ENCODE measurements around the gene ST8SIA4. TPM values are rescaled to one million over a fixed set of nuclear protein-coding genes. Genes with fewer than 3 reads are reported as not detected.

The ST8SIA4 gene
- polyA plus RNA-seq, 1 experiment: not detected

- Histone ChIP-seq H3K36me3 (ENCODE audit: control insufficient read depth, insufficient read depth, low read length) (no peaks in the 10 kb centered on the region), H3K27me3 (ENCODE audit: control insufficient read depth, insufficient read depth, low read length) (no peaks in the 10 kb centered on the region), H3K4me3 (ENCODE audit: low read depth, low read length) (no peak overlapping the region)
- DNase-seq (ENCODE audit: low read depth): no peak
- TF ChIP-seq, protein P1, sequence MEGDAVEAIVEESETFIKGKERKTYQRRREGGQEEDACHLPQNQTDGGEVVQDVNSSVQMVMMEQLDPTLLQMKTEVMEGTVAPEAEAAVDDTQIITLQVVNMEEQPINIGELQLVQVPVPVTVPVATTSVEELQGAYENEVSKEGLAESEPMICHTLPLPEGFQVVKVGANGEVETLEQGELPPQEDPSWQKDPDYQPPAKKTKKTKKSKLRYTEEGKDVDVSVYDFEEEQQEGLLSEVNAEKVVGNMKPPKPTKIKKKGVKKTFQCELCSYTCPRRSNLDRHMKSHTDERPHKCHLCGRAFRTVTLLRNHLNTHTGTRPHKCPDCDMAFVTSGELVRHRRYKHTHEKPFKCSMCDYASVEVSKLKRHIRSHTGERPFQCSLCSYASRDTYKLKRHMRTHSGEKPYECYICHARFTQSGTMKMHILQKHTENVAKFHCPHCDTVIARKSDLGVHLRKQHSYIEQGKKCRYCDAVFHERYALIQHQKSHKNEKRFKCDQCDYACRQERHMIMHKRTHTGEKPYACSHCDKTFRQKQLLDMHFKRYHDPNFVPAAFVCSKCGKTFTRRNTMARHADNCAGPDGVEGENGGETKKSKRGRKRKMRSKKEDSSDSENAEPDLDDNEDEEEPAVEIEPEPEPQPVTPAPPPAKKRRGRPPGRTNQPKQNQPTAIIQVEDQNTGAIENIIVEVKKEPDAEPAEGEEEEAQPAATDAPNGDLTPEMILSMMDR (IDR thresholded peaks at IDR 0.05; ENCODE audit: insufficient read depth, low read depth, low read length): no peak
- CTCF ChIA-PET: no interaction called here
- POLR2A ChIA-PET: no interaction called here
These were observed 131.9 kb downstream of the ST8SIA4 start for GRCh38 chr5:100771181-100771580.

GRCh38 chr5:100768221-100768620 is 134.9 kb downstream of the ST8SIA4 start:
- no peak for DNase-seq (ENCODE audit: low read depth)
- POLR2A ChIA-PET: no interaction called here
- CTCF ChIA-PET: no interaction called here
- Histone ChIP-seq H3K36me3 (ENCODE audit: control insufficient read depth, insufficient read depth, low read length) (no peaks in the 10 kb centered on the region), H3K27me3 (ENCODE audit: control insufficient read depth, insufficient read depth, low read length) (no peaks in the 10 kb centered on the region), H3K4me3 (ENCODE audit: low read depth, low read length) (no peak overlapping the region)
- TF ChIP-seq, protein P1 (IDR thresholded peaks at IDR 0.05; ENCODE audit: insufficient read depth, low read depth, low read length): no peak

DNA sequence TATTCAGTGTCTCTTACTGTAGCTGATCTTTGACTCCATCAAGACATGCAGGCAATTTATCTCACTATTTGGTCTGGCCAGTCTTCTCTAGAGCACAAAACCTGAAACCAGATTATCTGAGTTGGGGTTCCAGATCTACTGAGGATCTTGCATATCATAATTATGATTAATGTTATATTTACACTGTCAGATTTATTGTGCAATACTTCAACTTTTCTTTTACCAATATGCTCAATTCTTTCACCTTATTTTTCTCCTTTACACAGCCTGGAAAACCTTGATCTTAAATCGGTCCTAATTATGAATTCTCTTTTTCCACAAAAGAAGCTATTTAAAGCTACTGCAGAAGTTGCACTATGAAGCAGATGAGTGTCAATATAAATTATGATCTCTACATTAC is 140.1 kb downstream of the ST8SIA4 start:
- Histone ChIP-seq H3K4me3 (ENCODE audit: low read depth, low read length) (no peak overlapping the region), H3K27me3 (ENCODE audit: control insufficient read depth, insufficient read depth, low read length) (no peaks in the 10 kb centered on the region), H3K36me3 (ENCODE audit: control insufficient read depth, insufficient read depth, low read length) (no peaks in the 10 kb centered on the region)
- ChIA-PET CTCF (interaction anchor here (0.5 to 1.1 kb wide), 2 partner anchors 20 to 25 kb away, joined by 3 read pairs; no protein-coding TSS in a partner anchor), POLR2A (no interaction called here)
- TF ChIP-seq, protein P1 (IDR thresholded peaks at IDR 0.05; ENCODE audit: insufficient read depth, low read depth, low read length): no peak
- no peak for DNase-seq (ENCODE audit: low read depth)

GRCh38 chr5:100762108-100762507 is 141.0 kb downstream of the ST8SIA4 start:
- Histone ChIP-seq H3K36me3 (ENCODE audit: control insufficient read depth, insufficient read depth, low read length) (no peaks in the 10 kb centered on the region), H3K4me3 (ENCODE audit: low read depth, low read length) (no peak overlapping the region), H3K27me3 (ENCODE audit: control insufficient read depth, insufficient read depth, low read length) (no peaks in the 10 kb centered on the region)
- TF ChIP-seq, protein P1 (IDR thresholded peaks at IDR 0.05; ENCODE audit: insufficient read depth, low read depth, low read length): no peak
- ChIA-PET CTCF (no interaction called here), POLR2A (no interaction called here)
- no peak for DNase-seq (ENCODE audit: low read depth)

DNA sequence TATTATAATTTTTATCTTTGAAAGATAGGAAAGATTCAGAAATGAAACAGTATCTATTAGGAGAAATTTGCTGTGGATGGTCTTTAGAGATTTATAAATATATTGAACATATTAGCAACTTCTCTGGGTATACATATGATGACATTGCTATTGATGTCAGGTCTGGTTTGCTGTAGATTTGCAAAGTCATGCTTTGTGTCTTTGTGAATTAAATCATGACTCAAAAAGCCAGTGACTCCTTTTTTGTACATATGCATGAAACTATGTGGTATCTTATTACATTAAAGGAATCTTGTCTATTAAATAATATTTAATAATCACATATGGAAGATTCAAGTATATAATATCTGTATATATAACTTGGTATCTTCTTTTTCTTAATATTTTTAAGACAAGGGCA is 141.9 kb downstream of the ST8SIA4 start:
- POLR2A ChIA-PET: no interaction called here
- DNase-seq (ENCODE audit: low read depth): no peak
- CTCF ChIA-PET: no interaction called here

More for the DNA sequence above, 141.9 kb downstream of the ST8SIA4 start:
- no peaks in the 10 kb centered on the region for H3K36me3 ChIP-seq (ENCODE audit: control insufficient read depth, insufficient read depth, low read length)
- TF ChIP-seq, protein P1 (IDR thresholded peaks at IDR 0.05; ENCODE audit: insufficient read depth, low read depth, low read length): no peak
- H3K27me3 ChIP-seq (ENCODE audit: control insufficient read depth, insufficient read depth, low read length): no peaks in the 10 kb centered on the region
- H3K4me3 ChIP-seq (ENCODE audit: low read depth, low read length): no peak overlapping the region

Measured in BJ (cell line).